Hematopoietic multipotent progenitor cell treated with erythropoietin and hydrocortisone succinate and interleukin-3 and kit ligand, for 4 days (in vitro differentiated cells): ENCODE results near the gene KRTAP21-1.
"Not testable (repeated sequence)": the region's sequence is repeated elsewhere in the genome, so short reads cannot be mapped to it uniquely, and the experiment has no call there.

ENCODE experiments used
- DNase-seq: peaks from one replicate; pipeline ENCODE4 v3.0.0-alpha.2; 2015

The KRTAP21-1 gene

DNA sequence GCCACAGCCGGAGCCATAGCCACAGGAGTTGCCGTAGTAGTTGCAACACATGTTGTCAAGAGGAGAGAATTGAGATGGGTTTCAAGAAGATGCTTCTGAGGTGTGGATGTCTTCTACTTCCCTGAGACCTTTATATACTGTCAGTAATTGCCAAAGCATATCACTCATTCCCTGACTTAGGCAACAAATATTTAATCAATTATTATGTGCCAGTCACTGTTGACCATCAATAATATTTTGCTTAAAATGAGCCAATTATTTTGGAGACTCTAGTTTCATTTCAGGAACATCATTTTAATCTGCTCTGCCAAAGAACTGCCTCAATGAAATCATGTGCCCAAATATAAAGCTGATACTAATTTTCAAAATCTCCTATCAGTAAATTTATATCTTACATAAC lies at the start of gene KRTAP21-1:
Gene KRTAP21-1, minus strand, starts transcription at position 101 of the 400 bp plus-strand sequence. Its CDS starts 50 bp downstream, at position 51.
- DNase-seq = not testable (repeated sequence)

DNA sequence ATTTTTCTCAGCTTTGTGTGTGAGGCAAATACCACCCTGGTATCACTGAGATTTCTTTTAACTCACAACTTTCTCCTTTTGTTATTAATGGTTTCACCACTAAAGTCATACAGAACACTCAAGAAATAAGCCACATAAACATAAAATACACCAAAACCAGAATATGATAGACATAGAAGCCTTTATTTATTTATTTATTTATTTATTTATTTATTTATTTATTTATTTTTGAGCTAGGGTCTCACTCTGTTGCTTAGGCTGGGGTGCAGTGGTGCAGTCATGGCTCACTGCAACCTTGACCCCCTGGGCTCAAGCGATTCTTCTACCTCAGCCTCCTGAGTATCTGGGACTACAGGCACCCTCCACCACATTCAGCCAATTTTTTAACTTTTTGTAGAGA lies 45.4 kb upstream of the KRTAP21-1 start:
- DNase-seq = no peak

DNA sequence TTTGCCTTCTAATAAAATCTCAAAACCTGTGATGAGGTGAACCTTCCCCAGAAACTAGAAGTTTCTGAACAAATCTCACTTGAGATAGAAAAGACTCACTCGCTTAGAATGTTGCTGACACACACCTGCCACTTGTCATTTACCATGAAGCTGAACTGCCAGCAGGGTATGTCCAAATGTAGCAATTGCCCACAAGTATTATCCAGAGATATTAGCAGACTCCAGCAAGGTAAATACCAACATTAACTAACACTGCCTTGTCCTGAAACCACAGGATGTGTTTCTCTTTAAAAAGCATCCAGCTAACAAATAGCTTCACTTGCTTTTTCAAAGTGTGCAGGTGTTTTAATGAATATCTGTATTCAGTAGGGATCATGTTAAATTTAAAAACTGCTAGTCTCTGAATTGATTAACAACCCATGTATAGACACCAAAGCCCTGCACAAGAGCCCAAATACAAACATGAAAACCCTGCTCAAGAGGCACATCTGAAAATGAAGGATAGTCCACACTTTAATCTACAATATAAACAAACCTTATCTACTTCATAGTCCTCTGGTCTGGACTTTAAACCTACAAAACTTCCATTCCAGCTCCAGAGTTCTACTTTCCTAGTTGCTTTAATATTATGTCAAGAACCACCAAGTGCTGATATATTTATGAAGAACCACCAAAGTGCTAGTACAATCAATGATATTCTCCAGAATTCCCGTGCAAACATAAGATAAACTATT lies 38.5 kb upstream of the KRTAP21-1 start:
- DNase-seq = no peak

DNA sequence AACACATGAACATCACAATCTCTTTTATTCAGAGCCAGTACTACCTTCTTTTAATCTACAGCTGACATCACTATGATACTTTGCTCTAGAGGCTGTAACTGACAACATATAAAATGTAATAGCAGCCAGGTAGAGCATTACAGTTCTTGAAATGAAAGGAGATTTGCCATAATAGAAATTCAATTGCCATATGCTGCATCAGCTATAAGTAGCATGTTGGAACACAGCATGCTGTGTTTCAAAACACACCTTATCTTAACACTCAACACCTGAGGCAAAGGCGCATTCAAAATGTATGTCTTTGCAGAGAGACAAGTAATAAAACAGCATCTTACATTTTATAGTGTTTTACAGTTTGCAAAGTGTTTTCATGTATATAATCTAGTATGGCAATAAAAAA lies 24.0 kb upstream of the KRTAP21-1 start:
- no peak for DNase-seq

DNA sequence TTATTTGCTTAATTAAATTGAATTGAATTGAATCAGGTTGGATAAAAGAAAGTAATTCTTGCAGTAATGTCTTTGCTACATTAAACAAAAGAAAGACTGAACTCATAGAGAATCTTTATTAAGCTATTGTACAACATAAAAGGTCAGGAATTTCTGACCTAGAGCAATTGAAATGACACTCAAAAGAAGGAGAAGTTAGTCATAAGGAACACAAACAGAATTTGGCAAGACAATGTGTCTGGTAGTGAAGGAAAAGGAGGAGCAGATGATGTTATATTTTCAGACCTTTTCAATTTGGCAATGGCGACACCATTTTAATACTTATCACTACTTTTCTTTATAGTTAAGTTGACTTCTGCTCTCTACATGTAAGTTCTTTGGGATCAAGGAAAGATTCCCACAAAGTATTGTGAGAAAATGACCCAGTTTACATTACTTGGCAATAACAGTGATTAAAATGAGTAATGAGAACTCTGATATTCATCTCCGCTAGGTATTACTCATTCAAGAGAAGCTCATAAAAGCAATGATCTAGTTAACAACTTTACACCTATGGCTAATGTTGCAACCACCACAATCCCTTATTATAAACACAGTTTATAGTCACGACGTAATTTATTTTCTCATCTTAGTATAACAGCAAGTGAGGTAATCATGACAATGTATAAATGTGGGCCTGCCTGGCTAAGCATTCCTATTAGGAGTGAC lies 14.7 kb upstream of the KRTAP21-1 start:
- no peak for DNase-seq

DNA sequence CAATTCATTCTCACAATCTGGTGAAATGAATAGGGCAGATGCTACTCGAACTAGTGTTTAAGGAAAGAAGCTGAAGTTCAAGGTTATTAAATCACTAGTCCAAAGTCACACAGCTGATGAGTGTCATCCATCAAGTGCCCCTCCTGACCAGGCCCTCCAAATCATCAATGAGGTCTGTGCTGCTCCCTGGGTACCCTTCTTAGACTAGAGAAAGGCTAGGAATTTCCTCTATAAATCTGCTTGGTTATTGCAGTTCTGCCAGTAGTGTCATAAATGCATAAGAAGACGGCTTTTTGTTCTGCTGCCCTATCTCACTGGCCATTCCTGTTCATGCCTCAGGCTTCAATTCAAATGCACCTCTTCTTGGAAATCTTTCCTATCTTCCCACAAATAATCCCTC lies 5.5 kb upstream of the KRTAP21-1 start:
- DNase-seq = no peak

DNA sequence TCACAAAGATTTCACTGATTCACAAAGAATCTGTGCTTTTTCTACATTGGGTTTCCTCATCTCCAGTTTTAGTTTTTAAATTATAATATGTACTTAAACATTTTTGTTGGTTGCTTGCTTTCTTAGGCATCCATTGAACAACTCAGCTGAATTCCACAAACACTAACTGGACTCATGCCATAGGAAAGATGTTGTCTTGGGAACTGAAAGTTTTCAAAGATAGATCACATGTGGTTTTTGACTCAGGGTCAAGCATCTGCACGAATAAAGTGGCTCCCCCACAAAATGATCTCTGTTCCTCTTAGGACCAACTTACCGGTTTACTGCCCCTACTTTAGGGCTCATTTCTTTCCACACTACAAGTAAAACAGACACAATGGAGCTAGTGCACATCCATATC lies 3.1 kb upstream of the KRTAP21-1 start:
- no peak for DNase-seq

DNA sequence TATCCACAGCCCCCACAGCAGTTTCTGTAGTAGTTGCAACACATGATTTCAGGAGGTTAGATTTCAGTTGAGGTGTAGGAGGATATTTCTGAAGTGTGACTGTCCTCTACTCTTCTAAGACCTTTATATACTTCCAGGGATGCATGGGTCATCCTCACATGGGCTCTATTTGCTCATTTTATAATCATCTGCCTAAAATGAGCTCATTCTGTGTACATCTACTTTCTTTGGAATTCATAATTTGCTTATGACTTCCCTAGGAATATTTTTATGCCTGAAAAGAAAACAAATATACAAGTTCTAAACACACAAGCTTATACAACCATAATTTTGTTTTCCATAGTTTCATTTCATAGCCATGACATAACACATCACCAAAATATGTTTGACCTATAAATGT lies 8.1 kb downstream of the KRTAP21-1 start, which contains the start of gene KRTAP21-2:
Gene KRTAP21-2, minus strand, starts transcription at position 101 of the 400 bp plus-strand sequence. Its CDS starts 57 bp downstream, at position 44.
- no peak for DNase-seq

DNA sequence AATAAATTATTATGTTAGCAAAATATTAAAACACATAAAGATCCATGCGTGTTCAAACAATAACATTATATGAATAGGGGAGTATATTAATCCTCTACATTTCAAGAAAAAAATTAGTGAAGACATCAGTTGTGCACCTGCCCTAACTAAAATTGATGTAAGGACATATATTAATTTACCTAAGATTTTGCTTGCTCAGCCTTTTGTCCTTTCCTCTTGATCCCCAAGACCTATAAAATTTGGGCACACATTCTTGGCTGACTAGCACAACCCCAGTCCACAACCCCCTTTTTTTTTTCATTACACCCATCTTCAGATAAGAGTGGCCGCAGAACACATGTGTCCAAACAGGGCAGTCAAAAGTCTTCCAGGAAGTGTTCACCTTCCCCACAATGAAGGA lies 14.8 kb downstream of the KRTAP21-1 start:
- DNase-seq = no peak

DNA sequence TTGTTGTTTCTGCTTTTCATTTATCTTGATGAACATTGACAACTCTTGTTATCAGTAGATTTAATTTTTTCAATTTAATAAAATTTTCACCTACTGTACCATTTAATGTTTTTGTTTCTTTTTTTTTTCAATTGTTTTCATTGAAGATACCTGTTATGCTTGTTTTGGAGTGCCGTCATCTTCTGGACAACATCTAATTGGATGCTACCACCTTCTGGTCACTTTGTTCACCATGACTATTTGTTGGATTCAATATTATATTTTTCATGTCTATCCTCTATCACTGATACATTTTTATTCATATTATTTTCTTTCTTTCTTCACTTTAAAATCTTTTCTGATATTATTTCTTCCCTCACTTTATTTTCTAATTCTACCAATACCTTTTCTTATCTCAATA lies 22.2 kb downstream of the KRTAP21-1 start:
- no peak for DNase-seq

DNA sequence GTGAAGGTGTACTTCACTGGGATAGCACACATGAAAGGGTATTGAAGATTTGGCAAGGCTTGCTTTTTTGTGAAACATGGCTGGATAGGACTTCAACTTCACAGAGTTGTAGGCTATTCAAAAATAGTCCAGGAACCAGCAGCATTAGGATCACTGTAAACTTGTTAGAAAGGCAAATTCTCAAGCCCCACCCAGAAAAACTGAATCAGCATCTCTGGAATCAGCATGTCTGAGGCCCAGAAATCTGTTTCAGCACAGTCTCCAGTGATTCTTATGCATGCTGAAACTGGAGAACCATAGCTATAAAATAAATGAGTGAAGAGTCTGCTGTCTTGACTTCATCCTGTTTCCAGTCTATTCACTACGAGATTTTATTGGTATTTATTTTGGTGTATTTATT lies 28.5 kb downstream of the KRTAP21-1 start:
- no peak for DNase-seq

DNA sequence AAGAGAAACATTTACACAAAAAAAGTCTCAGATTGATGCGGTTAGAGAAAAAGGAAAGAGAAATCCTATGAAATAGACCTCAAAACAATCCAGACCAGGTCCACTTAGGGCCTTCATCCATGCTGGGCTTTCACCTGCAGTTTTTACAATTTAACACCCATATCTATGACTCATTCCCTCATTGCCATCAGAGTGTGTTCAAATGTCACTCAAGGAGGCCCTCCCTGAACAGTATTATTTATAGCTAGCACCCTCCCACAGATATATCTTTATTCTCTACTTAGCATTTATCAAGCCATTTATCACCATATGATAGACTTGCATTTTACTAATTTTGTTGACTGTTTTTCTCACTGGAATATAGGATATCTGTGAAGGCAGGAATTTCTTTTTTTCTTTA lies 35.8 kb downstream of the KRTAP21-1 start:
- no peak for DNase-seq

DNA sequence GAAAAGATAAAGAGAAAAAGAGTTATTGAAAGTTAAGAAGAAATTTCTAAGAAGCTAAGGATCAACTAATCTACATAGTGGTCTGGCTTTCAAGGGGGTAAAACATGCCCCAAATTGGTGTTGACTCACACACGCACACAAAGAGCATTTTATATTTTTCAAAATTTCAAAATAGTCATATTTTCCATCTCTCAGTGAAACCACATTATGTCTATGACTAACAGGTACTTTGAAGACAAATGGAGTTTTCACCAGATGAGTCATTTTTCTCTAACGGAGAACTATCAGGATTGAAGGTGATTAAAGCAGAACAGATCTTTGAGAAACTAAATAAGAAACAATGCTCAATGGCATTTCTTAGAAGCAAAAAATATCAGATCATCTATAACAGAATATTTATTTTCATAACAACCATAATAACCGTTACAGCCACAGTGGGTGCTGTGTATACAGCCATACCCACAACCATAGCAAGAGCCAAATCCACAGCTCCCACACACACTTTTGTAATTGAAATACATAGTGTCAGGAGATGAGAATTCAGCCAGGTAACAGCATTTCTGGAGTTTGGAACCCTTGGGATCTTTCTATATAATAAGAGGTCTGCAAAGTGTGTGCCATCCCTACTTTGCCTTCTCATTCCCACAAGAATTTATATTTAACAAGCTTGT lies 36.9 kb downstream of the KRTAP21-1 start, which contains the start of gene KRTAP21-3:
Gene KRTAP21-3, minus strand, starts transcription at position 539 of the 671 bp plus-strand sequence. Its CDS starts 18 bp downstream, at position 521.
- DNase-seq = no peak

DNA sequence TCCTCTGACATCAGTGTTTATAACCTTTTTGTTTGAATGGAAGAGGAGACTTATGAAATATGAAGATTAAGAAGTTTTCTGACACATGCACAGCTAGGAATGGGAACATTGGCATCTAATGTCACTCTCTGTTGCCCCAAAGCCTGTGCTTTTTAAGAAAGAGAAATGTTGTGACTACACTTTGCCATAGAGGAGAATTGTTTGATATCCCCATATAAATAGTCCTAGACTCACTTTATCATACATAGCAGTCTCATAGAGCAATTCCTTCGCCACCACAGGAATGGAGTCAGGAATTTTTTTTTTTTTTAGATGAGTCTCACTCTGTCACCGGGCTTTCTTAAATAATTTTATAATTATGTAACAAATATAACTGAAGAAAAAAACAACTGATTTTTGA lies 38.1 kb downstream of the KRTAP21-1 start:
- DNase-seq = no peak

DNA sequence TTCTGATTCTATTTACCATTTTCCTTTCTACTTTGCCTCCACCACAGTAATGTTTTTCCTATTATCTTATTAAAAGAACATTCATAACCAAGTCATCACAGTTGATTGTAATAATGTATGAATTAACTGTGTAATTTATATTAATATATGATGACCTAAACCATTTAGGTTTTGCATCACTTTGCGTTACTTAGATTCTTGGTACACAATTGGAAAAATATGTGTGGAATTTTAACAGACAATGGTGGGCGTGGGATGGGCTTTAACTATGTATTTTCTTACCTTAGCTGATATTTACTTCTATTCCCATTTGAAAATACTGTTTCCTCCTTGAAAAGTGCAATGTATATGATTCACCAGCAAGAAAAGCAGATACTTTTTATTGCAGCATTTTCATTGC lies 40.3 kb downstream of the KRTAP21-1 start:
- no peak for DNase-seq

DNA sequence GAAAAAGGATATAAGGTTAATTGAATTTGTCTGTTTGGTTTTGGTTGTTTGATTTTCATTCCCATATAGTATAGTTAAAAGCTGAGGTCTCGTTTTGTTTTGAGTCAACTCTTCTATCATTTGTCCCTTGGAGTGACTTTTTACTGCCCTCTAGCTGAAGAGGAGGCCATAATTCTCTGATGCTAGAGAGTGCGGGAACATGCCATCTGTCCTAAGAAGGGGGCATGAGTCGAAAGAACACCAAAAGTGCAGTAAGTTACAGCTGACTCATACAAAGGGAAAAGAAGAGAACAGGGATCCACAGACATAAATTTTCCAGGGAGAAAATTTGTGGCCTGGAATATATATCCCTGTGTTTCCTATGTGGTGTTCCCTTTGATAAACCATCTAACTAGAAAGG lies 40.8 kb downstream of the KRTAP21-1 start:
- peak; percentile 1 for DNase-seq

DNA sequence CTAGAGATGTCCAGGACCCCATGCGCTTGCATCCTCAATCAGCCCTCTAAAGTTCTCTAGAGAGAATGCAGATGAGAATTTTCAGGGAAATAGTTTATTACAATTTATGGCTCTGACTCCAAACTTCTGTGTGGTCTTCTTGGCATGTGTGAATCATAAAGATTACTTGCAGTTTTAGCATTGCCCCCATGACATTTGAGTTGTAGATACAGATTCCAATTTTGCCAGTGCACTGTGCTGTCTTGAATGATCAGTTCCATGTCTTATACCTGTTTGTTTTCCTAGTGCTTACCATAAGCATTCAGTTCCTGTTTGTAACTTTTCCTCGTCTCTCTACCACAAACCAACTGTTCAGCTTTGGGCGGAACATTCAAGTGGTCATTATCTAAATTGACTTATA lies 41.5 kb downstream of the KRTAP21-1 start:
- DNase-seq = no peak

DNA sequence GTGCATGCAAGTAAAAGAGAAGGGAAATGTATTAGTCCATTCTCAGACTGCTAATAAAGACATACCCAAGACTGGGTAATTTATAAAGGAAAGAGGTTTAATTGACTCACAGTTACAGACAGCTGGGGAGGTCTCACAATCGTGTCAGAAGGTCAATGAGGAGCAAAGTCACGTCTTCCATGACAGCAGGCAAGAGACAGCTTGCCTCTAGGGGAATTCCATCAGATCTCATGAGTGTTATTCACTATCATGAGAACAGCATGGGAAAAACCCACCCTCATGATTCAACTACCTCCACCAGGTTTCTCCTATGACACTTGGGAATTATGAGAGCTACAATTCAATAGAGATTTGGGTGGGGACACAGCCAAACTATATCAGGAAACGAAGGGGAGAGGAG lies 44.7 kb downstream of the KRTAP21-1 start:
- DNase-seq = no peak

DNA sequence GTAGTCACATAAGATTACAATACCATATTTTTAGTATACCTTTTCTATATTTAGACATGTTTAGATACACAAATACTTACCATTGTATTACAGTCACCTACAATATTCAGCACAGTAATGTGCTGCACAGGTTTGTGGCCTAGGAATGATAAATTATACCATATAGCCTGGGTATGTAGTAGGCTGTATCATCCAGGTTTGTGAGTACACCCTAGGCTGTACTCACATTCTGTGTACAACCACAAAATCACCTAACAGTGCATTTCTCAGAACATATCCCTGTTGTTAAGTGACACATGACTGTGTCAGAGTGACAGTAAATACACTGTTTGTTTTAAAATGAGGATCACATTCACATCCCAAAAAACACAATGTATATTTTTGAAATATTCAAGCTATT lies 47.8 kb downstream of the KRTAP21-1 start:
- DNase-seq = no peak
